Endothelial cell of hepatic sinusoid (primary cell): ENCODE results near the gene MITD1.
"Not testable (repeated sequence)": the region's sequence is repeated elsewhere in the genome, so short reads cannot be mapped to it uniquely, and the experiment has no call there.

ENCODE experiments used
- in situ Hi-C: cut with HindIII; loops from 2 replicates; pipeline ENCODE4 v1.10.0; 2017; ENCODE audit warnings: low sequenced_read_pairs

The MITD1 gene

DNA sequence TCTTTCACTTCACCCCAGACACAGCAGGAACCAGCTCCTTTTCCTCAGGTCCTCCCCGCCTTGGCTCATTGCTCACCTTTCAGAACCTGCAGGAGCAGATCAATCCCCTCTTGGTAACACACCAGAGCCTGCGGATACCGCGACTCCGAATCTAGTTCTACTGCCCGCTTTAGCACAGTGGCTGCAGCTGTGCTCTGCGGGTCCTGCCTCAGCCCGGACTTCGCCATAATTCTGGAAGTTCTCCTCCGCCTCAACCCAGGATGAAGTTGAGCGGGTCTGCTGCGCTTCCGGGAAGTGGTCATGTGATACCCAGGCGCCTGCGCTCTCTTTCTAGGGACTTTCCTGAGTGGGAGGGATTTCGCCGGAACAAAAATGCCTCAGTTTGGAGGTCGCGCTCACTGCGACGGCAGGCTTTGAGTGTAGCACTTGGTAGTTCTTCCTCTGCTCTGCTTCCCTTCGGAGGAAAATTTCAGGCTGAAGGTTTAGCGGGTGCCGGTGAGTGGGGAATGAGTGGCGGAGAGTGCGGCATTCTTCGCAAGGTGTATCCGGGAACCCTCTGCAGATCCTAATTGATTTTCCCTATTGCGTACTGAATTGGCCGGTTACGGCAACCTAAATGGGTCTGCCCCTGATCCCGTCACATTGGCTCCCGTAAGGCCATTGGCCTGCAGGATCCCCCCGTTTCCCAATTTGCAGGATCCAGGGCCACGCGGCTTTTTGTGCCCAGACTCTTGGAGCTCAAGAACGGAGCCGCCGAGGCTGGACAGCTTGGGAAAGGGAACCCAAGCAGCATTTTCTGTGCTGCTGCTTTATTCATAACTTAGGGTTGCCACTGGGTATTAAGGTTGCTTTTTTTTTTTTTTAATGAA, at the start of gene MITD1, which contains the start of gene MRPL30:
TSS of gene MITD1 (minus strand) at position 304 of the 869 bp plus-strand sequence. CDS start at position 227, 77 bp downstream.
TSS of gene MRPL30 (plus strand) at position 430 of the 869 bp plus-strand sequence. CDS start 5,020 bp downstream, outside the sequence.
- in situ Hi-C loops, result no loop called here

DNA sequence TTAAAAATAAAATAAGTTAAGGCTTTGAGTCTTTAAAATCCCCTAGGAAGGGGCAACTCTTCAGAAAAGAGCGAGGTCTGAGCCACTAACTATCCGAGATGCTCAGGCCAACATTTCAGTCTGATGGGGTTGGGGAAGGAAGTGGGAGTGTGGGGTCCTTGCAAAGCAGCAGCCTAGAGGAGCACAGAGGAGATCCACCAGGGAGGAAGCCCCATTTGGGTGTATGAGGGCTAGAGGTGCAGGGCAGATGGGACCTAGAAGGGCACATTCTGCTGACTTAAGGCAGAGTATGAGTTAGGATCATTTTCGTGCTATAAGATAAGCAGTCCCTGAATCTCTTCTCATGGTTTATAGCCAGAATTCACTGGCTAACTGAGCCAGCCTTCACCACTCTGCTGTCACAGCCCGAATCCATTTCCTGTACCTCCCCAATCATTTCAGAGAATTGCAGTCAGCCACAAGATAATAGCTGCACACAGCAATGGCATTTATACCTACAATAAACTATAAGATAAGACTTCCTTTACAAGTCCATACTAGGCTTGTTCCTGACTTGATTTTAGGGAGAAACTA, 37.2 kb upstream of the MITD1 start:
- in situ Hi-C loops, result no loop called here

DNA sequence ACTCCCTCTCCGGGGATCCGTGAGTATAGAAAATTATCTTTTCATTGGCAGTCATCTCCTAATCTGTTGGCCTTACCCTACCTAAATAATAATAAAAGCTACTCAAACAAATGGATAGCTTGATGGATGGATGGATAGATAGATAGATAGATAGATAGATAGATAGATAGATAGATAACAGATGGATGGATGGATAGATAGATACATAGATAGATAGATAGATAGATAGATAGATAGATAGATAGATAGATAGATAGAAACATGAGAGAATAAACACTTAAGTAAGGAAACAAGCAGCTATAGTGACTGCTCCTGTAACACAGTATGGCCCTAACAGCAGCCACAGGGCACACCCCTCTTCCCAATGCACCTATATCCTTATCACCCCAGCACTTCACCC, 35.2 kb upstream of the MITD1 start:
- in situ Hi-C loops, result no loop called here

DNA sequence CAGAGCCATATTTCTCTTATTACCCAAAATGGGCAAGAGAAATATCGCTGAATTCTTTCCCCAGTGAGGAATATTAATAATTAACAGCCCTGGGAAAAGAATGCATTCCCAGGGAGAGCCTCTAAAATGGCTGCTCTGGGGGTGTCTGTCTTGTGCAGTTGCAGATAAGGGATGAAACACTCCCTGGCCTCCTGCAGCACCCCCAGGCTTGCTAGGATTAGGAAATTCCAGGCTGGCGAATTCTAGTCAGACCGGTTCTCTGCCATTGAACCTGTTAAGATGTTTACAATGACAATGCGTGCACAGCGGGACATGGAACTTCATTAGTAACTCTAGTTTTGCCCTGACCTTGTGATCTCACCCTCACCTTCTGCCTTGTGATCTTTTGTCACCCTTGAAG, 24.6 kb upstream of the MITD1 start:
- in situ Hi-C loops, result no loop called here

DNA sequence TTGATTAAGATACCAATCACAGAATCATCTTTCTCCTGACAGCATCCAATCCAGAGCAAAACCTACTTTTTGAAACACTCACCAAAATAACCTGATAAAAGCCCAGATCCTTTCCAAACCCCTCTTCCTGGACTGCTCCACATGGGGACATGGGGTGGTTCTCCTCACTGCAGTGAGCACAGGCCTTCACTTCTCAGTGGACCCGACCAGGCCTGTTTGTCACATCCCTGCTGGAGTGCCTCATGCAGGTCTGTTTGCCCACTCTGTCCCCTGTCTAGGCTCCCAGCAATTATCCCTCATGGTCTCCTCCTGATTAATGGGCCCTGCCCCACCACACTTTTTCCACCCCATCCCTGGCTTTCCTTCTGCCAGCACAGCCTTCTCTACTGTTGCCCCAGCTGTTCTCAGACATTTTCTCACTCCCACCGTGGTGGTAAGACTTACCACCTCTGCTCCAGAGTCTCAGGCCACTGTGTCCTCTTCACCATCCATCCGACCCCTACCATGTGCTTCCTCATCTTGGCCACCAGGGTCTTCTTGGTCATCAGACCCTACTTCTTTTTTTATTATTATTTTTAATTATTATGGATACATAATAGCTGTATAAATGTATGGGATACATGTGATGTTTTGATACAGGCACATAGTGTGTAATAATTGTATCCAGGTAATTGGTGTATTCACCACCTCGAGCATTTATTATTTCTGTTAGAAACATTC, 21.3 kb upstream of the MITD1 start:
- in situ Hi-C loops, result no loop called here

DNA sequence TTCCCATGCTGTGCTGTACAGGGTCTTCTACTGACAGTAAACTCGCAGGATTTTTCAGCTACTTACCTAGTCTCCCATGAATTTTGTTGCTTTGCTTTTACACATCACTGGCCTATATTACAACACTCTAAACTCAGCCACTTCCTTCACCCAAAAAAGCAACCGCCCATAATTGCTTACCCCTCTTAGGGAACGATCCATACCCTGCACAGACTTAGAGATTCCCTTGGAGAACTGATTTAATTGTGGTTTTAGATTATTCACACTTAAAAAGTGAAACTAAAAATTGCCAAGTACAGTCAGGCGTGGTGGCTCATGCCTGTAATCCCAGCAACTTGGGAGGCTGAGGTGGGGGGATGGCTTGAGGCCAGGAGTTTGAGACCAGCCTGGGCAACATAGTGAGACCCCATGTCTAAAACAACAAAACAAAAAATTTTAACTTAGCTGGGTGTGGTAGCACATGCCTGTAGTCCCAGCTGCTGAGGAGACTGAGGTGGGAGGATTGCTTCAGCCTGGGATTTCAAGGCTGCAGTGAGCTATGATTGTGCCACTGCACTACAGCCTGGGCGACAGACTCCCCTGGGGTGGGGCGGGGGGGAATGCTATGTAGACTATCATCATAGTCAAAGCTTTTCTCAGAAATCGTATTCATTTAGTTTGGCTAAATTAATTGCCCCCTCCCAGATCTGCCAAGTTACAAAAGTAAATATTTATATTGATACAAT, 19.4 kb upstream of the MITD1 start:
- in situ Hi-C loops, result no loop called here

DNA sequence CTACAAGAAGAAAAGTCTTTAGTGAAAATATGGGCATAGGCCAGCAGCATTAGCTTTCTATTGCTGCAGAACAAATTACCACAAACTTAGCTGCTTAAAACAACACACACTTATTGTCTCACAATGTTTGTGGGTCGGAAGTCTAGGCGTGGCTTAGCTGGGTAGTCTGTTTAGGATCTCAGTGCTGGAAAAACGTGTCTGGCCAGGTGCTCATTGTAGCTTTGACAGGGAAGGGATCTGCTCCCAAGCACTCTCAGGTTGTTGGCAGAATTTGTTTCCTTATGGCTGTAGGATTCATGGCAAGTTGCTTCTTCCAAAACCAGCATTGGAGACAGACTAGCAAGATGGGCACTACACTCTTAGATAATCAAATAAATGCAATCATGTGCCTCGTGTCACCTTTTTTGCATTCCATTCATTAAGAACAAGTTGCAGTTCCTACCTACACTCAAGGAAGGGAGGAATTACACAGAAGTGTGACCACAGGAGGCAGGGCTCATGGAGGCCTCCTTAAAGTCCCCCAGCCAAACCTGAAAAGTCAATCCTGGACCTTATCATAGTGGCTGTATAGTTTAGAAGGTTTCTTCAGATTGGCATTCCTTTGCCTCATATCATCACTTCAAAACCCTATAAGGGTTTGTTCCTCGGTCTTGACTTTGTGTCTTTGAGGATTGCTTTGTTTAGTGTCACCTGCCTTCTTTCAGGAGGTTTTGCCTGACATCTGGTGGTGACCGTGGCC, 17.4 kb upstream of the MITD1 start:
- in situ Hi-C loops, result no loop called here

DNA sequence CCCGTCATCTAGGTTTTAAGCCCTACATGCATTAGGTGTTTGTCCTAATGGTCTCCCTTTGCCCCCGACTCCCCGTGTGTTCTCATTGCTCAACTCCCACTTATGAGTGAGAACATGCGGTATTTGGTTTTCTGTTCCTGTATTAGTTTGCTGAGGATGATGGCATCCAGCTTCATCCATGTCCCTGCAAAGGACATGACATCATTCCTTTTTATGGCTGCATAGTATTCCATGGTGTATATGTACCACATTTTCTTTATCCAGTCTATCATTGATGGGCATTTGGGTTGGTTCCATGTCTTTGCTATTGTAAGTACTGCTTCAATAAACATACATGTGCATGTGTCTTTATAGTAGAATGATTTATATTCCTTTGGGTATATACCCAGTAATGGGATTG, 11.5 kb upstream of the MITD1 start:
- in situ Hi-C loops, result not testable (repeated sequence)

DNA sequence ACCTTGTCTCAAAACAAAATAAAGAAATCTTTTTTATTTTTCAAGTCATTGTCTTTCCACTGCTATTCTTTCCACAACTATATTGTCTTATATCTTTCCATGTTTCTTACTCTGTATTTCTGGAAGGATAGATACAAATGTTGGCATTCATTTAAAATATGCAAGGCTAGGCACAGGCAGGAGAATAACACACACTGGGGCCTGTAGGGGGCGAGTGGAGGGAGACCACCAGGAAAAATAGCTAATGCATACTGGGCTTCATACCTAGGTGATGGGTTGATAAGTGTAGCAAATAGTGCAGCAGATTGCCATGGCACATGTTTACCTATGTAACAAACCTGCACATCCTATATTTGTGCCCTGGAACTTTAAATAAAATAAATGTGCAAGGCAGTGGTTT, 9.7 kb upstream of the MITD1 start:
- in situ Hi-C loops, result no loop called here

DNA sequence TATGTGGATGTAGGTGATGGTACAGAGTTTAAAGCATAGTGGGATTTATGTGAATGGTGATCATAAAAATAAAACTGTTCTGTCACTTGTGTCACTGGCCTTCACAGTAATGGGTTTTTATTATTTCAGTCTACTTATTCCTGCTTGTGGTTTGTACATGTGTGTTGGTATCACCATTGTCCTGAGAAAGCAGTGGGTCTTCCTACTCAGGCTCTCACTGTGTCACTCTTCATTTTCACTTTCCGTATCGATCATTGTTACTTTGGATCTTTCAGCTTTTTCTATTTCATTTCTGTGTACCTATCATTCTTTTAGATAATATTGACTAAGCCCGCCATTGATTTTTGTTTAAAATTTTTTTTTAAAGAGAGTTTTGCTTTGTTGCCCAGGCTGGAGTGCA, 7.5 kb upstream of the MITD1 start:
- in situ Hi-C loops, result no loop called here

DNA sequence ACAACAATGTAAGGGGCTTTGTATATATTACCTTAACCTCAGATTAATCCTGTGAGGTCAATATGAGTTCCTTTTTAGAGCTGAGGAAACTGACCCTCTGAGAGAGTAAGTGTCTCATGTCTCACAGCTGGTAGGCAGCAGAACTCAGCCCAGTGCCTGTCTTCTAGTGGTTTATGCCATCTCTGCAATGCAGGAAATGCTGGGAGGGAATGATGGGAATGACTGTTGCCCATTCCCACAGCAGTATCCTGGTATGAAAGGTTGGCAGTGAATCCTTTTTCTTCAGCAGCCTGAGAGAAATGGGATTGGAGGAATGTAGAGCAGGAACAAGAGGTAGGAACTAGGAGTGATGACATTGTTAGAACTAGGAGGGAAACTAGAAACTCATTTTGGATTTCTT, 6.2 kb upstream of the MITD1 start:
- in situ Hi-C loops, result no loop called here

DNA sequence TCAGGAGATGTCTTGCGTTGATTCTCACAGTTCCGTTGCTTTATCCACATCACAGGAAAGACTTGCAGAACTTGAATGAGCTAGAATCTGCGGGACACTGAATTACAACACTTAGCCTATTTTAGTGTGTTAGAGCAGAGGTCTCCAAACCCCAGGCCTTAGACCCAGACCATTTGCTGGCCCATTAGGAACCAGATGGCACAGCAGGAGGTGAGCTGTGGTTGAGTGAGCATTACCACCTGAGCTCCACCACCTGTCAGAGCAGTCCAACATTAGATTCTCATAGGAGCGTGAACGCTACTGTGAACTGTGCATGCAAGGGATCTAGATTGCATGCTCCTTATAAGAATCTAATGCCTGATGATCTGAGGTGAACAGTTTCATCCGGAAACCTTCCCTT, 4.0 kb upstream of the MITD1 start:
- in situ Hi-C loops, result no loop called here

DNA sequence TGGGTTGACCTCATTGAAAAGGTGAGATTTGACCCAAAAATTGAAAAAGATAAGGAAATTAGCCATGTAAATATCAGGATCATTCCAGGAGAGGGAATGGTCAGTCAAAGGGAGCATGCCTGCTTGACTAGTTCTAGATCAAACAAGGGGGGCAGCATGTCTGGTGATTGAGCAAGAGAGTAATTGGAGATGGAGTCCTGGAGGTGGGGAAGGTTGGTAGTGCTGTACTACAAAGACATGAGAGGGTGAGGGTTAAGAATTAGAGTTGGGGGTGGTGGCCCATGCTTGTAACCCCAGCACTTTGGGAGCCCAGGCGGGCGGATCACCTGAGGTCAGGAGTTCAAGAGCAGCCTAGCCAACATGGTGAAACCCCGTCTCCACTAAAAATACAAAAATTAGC, 2.2 kb upstream of the MITD1 start:
- in situ Hi-C loops, result no loop called here

DNA sequence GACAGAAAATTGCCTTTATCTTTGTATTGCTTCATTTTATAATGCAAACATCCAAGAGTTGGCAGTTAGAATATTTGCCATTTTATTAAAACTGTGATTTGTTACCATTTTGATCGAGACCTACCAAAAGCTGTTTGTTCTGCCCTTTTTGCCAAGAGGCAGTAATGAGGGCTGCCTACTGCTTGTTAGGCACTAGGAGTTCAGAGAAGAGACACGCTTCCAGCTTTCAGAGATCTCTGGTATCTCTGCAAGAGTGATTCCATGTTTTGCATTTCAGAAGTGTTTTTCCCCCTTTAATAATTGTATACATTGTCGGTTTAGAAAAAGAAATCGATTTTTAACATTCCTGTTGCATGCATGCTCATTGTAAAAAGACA, 754 bp upstream of the MITD1 start:
- in situ Hi-C loops, result no loop called here

DNA sequence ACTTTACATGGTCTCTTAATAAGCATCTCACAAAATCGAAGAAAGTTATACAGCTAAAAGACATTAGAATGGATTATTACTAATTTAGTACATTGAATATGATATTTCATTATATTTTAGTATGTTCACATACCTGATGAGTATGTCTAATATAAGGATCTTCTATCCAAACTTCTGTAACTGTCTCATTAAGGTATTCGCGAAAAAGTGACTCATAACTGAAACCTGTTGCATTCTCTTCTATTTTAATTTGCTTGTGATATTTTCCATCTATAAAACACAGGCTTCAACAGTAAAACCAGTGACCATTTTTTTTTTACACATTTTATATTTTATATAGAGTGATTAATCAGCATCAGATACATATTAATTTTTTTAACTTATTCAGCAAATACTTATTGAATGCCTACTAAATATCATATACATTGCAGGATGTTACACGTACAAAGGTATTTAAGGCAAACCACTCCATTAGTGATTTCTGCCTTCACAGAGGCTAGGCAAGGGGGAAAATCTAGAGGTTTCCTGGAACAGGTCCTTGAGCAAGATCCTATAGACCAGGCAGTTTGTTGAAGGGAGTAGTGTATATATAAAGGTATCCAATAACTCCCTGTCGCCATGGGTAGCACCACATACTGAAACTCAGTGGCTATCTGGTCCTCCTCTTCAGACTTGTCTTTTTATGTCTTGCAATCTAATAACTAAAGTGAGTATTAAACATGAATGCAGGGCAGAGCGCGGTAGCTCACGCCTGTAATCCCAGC, 9.3 kb downstream of the MITD1 start:
- in situ Hi-C loops, result no loop called here

DNA sequence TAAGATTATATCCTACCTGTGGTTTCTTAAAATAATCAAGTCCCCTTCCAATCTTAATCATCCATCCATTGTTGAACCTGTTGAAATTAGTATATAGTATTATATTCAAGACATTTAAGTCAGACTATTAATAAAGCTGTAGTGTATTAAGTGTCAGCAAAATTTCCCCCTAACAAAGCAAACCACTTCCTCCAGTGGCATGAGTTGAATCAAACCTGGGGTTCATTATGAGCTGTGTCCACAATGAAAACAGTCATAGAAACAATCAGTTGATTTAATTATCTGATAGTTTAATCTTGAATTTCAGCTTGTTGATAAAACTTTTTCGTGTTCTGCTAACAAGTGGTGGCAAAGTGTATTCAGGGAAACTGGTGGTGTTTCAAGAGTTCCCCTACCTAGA, 11.3 kb downstream of the MITD1 start:
- in situ Hi-C loops, result no loop called here

DNA sequence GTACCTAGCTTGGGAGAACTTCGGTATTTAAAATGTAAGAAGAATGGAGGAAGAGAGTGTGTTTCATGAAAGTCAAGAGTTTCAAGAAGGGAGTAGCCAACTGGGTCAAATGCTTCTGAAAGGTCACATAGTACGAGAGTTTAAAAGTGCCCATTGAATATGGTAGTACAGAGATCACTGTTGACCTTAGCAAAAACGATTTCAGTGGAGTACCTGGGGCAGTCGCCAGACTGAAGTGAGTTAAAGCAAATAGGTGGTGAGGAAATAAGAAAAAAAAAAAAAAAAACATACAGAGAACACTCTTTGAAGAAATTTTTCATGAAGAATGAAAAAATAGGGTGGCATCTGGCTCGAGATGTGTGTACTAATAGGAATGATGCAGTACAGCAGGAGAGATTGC, 14.6 kb downstream of the MITD1 start:
- in situ Hi-C loops, result no loop called here

DNA sequence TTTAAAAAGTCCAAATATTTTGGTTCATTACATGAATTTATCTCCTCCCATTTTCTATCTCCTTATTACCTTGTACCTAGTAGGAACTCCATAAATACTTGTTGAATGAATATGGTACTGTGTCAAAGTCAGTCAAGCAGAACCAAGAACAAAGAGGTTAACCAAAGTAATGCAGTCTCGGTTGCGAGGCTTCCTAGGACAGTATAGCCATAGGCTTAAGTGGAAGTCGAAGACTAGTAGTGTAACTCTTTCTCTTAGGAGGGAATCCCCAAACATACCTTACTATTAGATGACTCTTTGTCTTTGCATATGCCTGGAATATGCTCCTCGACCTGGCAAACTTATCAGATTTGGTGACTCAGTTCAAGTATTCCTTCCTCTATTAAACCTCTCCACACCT, 21.3 kb downstream of the MITD1 start:
- in situ Hi-C loops, result no loop called here

DNA sequence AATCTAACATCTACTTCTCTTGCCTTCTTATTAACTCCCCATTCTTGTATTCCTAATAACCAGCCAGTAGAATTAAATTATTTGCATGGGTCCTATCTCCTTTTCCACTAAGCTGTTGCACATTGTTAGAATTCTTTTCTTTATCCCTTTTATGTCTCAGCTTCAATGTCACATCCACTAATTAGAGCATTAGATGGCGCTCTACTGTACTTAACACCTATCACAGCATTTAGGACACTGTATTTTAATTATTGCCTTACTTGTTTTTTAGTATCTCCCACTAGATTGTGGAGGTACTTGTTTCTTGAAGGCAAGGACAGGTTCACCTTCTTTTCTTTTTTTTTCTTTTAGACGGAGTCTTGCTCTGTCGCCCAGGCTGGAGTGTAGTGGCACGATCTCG, 22.3 kb downstream of the MITD1 start:
- in situ Hi-C loops, result no loop called here

DNA sequence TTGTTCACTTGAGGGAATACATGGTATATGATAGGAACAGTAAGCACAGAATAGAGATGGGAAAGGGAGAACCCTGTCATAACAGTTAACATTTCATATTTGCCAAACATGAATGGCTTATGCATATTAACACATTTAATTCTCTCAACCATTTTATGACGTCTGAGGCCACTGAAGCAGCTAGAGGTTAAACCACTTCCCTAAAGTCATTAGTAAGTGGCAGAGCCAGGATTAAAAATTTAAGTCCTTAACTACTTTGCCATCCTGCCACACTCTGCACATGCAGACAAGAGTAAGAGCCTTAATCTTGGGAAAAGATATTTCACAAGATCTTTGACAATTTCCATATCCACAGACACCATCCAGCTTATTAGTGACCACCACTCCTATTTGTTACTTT, 24.0 kb downstream of the MITD1 start:
- in situ Hi-C loops, result no loop called here
